Mononuclear cell (primary cell): Measurements from ENCODE around the gene FRMD4A. TPM values are rescaled to one million over a fixed set of nuclear protein-coding genes. Genes with fewer than 3 reads are reported as not detected.

ENCODE experiments used
- H3K27me3 ChIP-seq: 2 replicates; pipeline ENCODE4 v1.6.0; 2011; ENCODE audit warnings: low read length, control low read depth; ENCODE audit not compliant: insufficient read depth
- H3K4me1 ChIP-seq: 2 replicates; pipeline ENCODE4 v1.5.1; 2011; ENCODE audit warnings: mild to moderate bottlenecking, low read length, control low read depth; ENCODE audit not compliant: insufficient read depth
- H3K4me3 ChIP-seq: 2 replicates; pipeline ENCODE4 v1.5.1; 2011; ENCODE audit warnings: mild to moderate bottlenecking, low read length, moderate library complexity
- H3K9me3 ChIP-seq: 2 replicates; pipeline ENCODE4 v1.5.1; 2011; ENCODE audit warnings: low read depth, mild to moderate bottlenecking, control low read depth, low read length
- total RNA-seq: library from RNA; depleted of rRNA; stranded (reverse); fragments of >200 nt; gene quantifications from one replicate; pipeline ENCODE4 v1.2.3, GENCODE V29; 2012

The FRMD4A gene
- total RNA-seq, 1 donor: 0.63 TPM

- peaks cover 8% of the 10 kb centered on the region for H3K9me3 ChIP-seq
- no peaks in the 10 kb centered on the region for H3K4me1 ChIP-seq
- H3K4me3 ChIP-seq: no peak overlapping the region
- no peaks in the 10 kb centered on the region for H3K27me3 ChIP-seq
Measured at GRCh38 chr10:13637894-13638293, 692.8 kb downstream of the FRMD4A start.

- no peaks in the 10 kb centered on the region for H3K27me3 ChIP-seq
- H3K4me1 ChIP-seq: no peaks in the 10 kb centered on the region
- no peak overlapping the region for H3K4me3 ChIP-seq
- peaks cover 8% of the 10 kb centered on the region for H3K9me3 ChIP-seq
Measured at GRCh38 chr10:13637303-13637856, 693.3 kb downstream of the FRMD4A start.

GRCh38 chr10:13636776-13637175, 693.9 kb downstream of the FRMD4A start:
- H3K9me3 ChIP-seq: peaks cover 4% of the 10 kb centered on the region
- no peaks in the 10 kb centered on the region for H3K27me3 ChIP-seq
- no peaks in the 10 kb centered on the region for H3K4me1 ChIP-seq
- no peak overlapping the region for H3K4me3 ChIP-seq

DNA sequence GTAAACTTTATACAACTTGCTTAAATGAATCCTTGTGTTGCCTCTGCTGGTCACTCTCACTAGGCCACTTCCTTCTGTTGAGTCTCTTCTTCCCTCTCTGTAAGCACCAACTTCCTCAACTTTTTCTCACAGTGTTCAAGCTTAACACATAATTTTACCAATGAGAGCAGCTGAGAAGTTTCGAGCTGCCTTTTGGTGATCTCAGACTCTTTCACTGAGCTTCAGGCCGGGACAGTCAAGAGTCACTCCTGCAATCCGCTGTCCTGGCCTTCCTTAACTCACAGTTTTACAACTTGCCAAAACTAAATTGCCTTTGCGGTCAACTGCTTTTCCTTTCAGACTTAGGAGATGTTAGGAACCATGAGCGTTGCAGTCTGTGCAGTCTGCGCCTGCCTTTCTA, 696.5 kb downstream of the FRMD4A start:
- H3K27me3 ChIP-seq: no peaks in the 10 kb centered on the region
- H3K9me3 ChIP-seq: no peaks in the 10 kb centered on the region
- H3K4me3 ChIP-seq: no peak overlapping the region
- no peaks in the 10 kb centered on the region for H3K4me1 ChIP-seq

GRCh38 chr10:13633689-13634088, 697.0 kb downstream of the FRMD4A start:
- Histone ChIP-seq H3K4me1 (no peaks in the 10 kb centered on the region), H3K9me3 (no peaks in the 10 kb centered on the region), H3K4me3 (no peak overlapping the region), H3K27me3 (no peaks in the 10 kb centered on the region)

GRCh38 chr10:13632884-13633440, 697.8 kb downstream of the FRMD4A start:
- H3K27me3 ChIP-seq: no peaks in the 10 kb centered on the region
- H3K9me3 ChIP-seq: no peaks in the 10 kb centered on the region
- H3K4me1 ChIP-seq: no peaks in the 10 kb centered on the region
- H3K4me3 ChIP-seq: no peak overlapping the region

- Histone ChIP-seq H3K9me3 (no peaks in the 10 kb centered on the region), H3K4me3 (no peak overlapping the region), H3K27me3 (no peaks in the 10 kb centered on the region), H3K4me1 (no peaks in the 10 kb centered on the region)
Measured at GRCh38 chr10:13632440-13632839, 698.3 kb downstream of the FRMD4A start.

GRCh38 chr10:13631594-13631993, 699.1 kb downstream of the FRMD4A start:
- no peaks in the 10 kb centered on the region for H3K27me3 ChIP-seq
- no peak overlapping the region for H3K4me3 ChIP-seq
- no peaks in the 10 kb centered on the region for H3K4me1 ChIP-seq
- no peaks in the 10 kb centered on the region for H3K9me3 ChIP-seq

DNA sequence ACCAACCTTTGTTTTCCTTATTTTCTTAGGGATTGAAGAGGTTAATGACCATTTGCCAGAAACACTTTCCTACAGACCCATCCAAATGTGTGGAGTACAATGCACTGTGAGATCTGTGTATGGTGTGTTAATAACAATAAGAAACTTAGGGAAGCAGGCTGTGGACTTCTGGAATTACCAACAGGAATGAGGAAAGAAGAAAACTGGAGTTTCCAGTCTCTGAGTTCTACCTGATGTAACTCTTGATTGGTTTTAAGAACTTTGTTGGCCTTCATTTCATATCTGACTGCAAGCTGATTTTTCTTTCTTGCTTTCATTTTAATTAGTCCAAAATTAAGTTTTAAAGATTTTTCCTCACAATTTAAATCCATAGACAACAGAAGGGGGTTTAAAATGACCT, 700.5 kb downstream of the FRMD4A start:
- H3K27me3 ChIP-seq: no peaks in the 10 kb centered on the region
- H3K9me3 ChIP-seq: no peaks in the 10 kb centered on the region
- no peak overlapping the region for H3K4me3 ChIP-seq
- H3K4me1 ChIP-seq: no peaks in the 10 kb centered on the region

DNA sequence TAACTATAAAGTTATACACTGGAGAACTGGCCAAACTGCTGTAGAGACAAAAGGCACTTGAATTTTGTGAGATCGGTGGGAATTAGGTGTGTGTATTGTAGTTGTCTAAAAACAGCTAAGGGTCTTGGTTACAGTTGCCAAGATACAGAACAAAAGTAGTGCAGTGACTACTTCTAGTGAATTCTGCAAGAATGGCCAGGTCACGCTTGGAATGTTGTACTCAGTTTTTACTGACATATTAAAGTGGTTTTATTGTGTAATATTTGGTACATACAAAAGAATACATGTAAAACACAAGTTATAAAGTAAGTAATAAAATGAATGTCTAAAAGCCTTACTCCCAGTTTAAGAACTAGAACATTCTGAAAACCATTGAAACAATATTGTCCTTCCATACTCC, 701.6 kb downstream of the FRMD4A start:
- H3K9me3 ChIP-seq: no peaks in the 10 kb centered on the region
- H3K27me3 ChIP-seq: no peaks in the 10 kb centered on the region

DNA sequence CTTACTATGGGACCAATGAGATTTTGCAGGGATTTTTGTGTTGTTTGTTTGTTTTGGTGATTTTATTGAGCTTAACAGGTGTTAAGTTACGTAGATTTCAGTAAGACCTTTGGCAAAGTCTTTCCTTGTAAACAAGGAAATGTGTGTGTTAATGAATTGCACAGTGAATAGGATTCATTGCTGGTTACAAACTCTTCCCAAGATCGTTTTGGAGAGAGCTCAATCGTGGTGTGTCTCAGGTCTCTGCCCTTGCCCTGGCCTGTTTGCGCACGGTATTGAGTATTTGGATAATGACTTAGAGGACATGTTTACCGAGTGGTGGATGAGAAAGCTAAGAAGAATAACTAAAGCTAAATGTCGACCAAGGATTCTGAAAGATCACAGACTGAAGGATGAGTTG, 702.1 kb downstream of the FRMD4A start:
- Histone ChIP-seq H3K4me3 (no peak overlapping the region), H3K4me1 (no peaks in the 10 kb centered on the region), H3K27me3 (no peaks in the 10 kb centered on the region), H3K9me3 (no peaks in the 10 kb centered on the region)

More for the DNA sequence above, 701.6 kb downstream of the FRMD4A start:
- no peaks in the 10 kb centered on the region for H3K4me1 ChIP-seq
- H3K4me3 ChIP-seq: no peak overlapping the region

DNA sequence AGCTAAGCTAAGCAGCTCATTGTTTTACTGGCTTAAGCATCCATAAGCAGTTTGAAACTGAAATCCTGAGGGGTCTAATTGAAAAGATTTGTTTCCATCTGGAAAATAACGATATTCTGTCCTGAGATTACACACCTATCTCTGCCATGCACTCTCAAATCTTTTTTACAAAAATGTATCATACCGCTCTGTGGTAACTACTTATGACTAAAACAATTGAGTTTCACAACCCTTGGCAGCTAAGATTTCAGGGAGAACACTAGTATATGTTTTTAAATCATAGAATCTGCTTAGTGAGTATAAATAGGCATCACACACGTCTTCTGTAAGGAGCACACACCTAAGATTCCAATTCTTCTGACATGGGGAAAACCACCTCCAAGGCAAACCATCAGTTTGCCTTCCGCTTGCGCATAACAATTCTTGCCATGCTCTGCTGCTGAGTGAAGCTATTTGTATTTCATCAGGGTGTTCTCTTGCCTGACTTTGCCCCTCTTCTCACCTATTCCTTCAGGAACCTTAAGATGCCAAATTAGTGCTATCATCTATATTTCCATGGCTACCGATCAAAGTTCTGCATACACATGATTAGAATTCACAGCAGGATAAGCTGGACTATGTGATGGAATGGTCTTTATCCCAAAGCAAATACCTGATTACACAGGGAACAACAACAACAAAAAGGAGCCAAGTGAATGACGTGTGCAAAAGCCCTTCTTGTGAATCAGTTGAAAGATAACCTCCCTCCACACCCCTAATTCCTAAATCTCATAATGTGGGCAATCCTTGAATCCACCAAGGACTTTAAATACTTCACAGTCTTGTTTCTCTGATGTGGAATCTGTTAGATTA, 703.0 kb downstream of the FRMD4A start:
- no peaks in the 10 kb centered on the region for H3K4me1 ChIP-seq
- no peaks in the 10 kb centered on the region for H3K27me3 ChIP-seq
- H3K4me3 ChIP-seq: no peak overlapping the region
- no peaks in the 10 kb centered on the region for H3K9me3 ChIP-seq

GRCh38 chr10:13624630-13625029, 706.1 kb downstream of the FRMD4A start:
- H3K4me3 ChIP-seq: no peak overlapping the region
- H3K9me3 ChIP-seq: no peaks in the 10 kb centered on the region
- no peaks in the 10 kb centered on the region for H3K27me3 ChIP-seq
- H3K4me1 ChIP-seq: no peaks in the 10 kb centered on the region

- no peaks in the 10 kb centered on the region for H3K27me3 ChIP-seq
- no peak overlapping the region for H3K4me3 ChIP-seq
- H3K4me1 ChIP-seq: no peaks in the 10 kb centered on the region
- H3K9me3 ChIP-seq: no peaks in the 10 kb centered on the region
Measured at GRCh38 chr10:13621931-13622330, 708.8 kb downstream of the FRMD4A start.

GRCh38 chr10:13617116-13617515, 713.6 kb downstream of the FRMD4A start:
- H3K27me3 ChIP-seq: no peaks in the 10 kb centered on the region
- no peaks in the 10 kb centered on the region for H3K4me1 ChIP-seq
- no peak overlapping the region for H3K4me3 ChIP-seq
- no peaks in the 10 kb centered on the region for H3K9me3 ChIP-seq
